NCI-H1048 (cell line): ENCODE data around the gene ARRDC2.
"Not testable (repeated sequence)": the region's sequence is repeated elsewhere in the genome, so short reads cannot be mapped to it uniquely, and the experiment has no call there.

Experiments
- DNase-seq: peaks from one replicate; lab custom pipeline; 2025; lab: John Stamatoyannopoulos, UW

ARRDC2 gene

DNA sequence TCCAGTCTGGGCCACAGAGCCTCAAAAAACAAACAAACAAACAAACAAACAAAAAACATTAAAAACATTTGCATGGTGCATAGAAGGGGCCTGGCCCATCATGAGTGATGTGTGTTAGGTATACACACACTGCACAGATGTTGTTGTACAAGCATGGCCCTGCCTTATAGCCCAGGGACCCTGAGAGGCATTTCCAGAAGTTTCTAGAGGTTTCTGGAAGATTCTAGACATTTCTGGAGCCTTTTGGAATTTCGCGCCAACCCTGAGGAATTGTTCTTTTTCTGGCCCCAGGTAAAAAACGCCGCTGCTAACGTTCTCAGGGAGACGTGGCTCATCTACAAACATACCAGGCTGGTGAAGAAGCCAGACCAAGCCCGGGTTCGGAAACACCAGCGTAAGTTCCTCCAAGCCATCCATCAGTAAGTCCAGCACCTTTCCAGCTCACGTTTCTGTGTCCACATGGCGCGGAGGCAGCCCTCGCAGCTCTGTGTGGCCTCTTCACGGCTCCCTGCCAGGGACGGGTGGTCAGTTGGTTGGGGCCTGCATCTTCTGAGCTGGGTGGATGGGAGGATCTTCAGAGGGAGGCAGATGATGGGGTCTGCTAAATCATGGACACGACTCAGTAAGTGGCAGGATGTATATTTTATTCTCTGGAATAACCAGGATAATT, 18.4 kb upstream of the ARRDC2 start:
- no peak for DNase-seq

DNA sequence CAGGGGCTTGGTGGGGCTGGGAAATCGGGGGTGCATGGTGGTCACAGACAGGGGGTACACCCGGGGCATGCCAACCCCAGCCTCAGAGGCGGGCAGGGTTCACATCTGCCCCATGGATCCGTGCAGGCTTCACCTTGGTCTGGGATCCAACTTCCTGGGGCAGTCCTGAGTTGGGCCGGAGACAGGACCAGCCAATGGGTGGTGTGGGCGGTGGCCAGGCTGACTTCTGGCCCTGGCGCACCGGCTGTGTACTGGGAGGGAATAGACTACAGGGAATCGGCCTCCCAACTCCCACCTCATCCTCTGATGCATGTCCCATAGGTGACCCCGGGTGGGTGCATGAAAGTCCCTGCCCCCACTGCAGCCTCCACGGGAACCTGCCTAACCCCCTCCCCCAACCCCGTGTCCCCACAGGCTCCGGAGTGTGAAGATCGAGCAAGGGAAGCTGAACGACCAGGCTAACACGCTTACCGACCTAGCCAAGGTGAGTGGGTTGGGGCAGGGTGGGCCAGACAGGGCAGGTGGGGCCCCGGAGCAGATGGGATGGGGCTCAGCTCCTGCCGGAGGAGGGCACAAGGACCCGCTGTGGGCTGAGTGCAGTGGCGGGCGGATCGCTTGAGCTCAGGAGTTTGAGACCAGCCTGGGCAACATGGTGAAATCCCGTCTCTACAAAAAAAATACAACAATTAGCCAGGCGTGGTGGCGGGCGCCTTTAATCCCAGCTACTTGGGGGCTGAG, 14.7 kb upstream of the ARRDC2 start:
- DNase-seq: no peak

DNA sequence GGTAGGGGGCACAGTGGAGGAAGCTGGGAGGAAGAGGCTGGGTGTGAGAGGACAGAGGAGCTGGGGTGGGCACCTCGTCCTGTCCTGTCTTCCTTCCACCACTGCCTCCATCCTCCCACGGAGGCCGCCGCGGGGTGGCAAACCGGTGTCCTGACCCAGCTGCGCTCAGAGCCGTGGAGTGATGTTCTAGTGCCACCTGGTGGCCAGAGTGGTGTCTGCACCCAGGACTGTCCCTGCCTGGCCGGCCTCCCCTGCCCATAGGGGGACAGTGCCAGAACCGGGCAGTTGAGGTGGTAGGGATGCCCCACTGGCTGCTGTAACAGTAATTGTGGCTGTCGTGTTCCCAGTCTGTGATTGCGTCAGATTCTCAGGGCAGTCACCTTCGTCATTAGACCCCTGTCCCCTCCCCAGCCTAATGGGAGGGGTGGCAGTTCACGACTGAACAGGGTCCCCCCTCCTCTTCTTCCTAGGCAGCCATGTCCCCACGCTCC, 11.1 kb upstream of the ARRDC2 start:
- DNase-seq: peak; percentile 59

DNA sequence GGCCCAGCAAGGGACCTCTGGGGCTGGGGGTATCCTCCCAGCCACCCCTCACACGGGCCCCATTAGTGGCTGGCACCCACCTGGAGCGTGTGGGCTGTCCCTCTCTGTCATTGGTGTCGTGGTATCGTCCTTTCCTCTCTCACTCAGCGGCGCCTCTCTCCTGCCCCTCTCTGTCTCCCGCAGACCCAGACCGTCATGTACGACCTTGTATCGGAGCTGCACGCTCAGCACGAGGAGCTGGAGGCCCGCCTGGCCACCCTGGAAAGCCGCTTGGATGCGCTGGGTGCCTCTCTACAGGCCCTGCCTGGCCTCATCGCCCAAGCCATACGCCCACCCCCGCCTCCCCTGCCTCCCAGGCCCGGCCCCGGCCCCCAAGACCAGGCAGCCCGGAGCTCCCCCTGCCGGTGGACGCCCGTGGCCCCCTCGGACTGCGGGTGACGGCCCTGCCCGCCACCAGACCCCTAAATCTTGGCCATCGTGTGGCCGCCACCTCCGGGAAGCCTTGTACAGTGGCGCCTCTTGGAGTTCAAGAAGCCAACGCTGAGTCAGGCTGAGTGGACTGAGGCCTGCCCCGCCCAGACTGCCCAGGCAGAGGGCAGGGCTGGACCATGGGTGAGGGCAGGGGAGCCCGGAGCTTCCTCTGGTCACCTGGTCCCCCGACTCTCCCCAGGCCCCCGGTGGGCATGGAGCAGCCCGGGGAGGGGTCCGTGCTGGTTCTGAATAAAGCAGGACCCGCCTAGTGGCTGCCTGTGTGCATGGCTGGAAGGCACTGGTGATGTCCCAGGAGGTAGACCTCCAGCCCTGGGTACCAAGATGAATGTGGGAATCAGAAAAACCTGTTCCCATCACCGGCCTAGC, 9.8 kb upstream of the ARRDC2 start:
- DNase-seq: no peak

DNA sequence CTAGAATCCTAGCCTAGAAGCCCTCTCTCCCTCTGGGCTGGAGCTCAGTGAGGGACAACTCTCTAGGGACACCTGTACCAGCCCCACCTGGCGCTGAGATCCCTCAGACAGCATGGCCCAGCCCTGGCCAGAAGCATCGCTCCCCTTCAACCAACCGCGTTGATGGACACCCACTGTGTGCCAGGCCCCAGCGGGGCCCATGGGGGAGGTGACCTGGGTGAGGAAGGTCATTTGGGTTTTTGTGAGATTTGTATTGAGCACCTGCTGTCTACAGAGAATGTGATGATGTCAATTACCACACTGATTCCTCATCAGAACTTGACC, 9.2 kb upstream of the ARRDC2 start:
- no peak for DNase-seq

DNA sequence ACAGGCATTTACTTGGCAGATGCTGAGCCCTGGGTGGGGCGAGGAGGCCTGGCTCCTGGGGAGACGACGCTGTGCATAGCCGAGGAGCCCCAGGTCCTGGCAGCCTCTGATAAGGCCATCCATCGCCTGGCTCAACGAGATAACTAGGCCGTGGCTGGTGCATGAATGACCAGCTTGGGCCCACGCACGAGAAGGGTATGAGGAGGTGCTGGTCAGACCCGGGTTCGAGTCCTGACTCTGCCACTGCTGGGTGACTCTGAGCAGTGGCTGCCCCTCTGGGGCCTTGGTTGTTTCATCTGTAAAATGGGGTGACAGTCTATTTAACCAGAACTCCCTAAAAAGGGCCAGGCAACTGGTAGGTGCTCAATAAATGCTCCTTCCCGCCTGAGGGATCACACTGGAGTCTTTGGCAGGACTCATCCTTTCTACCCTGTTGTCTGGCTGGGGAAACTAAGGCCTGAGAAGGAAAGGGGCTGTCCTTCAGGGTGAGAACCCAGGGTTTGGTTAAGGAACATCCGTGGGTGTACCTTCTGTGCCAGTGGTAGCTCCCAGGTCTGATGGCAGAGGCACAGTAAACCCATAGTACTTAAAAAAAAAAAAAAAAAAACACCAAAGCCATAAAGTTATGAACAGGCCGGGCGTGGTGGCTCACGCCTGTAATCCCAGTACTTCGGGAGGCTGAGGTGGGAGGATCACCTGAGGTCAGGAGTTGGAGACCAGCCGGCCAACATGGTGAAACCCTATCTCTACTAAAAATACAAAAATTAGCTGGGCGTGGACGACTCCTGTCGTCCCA, 8.1 kb upstream of the ARRDC2 start:
- no peak for DNase-seq

DNA sequence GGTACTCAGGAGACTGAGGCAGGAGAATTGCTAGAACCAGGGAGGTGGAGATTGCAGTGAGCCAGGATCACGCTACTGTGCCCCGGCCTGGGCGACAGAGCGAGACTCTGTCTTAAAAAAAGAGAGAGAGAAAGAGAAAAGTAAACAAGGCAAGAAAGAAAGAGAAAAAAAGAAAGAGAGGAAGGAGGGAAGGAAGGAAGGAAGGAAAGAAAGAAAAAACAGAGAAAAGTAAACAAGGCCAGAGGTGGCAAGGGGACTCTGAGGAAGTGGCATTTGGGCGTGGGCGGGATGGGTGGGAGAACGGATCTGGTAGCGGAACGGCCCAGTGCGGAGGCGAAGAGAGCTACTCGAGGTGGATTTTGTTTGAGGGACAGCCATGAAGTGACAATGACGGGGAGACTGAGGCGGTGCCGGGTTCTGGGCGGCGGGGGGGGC, 7.5 kb upstream of the ARRDC2 start:
- DNase-seq: no peak

DNA sequence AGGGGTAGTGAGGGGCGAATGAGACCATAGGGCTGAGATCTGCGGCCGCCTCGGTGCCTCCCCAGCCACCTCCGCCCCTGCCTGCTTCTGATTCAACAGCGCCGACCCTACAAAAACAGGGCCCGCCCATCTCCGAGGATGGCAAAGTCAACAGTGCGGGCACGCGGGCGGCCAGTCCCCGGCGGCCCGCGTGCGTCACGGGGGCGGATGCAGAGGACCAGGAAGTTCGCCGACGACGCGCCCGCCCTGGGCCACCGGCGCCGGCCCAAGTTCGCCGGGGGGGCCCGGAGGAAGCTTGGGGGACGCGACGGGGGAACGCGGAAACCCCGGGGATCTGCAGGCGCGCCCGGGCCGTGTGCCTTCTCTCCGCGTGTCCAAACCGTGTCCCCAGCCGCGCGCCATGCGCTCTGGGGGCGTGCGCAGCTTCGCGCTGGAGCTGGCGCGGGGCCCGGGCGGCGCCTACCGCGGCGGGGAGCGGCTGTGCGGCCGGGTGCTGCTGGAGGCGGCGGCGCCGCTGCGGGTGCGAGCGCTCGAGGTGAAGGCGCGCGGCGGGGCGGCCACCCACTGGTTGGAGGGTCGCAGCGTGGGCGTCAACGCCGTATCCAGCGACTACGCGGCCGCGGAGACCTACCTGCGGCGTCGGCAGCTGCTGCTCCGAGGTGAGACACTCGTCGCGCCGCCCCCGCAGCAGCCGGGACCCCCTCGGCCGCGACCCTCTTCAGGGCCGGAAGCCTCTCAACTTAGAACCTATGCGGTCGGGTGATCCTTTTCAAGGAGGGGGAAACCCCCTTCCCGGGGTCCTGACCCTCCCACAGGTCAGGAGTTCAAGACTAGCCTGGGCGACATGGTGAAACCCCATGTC, 6.8 kb upstream of the ARRDC2 start:
- DNase-seq: peak; percentile 36

DNA sequence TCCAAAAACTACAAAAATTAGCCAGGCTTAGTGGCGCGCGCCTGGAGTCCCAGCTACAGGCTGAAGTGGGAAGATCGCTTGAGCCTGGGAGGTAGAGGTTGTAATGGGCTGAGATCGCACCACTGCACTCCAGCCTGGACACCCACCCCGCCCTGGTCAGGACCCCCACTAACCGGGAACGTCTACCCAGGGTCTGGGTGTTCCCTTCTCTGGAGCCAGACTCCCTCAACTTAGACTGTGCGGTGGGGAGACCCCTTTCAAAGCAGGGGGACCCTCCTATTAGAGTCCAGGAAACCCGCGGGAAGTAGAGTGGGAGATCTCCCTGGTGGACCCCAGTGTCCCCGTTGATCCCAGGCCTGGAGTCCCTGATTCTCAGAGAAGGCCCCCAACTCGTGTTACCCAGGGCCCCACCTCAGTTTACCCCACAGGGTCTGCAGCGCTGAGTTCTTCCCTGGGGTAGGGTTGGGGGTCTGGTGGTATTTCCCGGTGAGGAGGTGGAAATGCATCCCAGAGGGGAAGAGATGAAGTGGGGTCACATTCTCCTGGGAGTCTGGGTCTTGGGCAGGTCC, 6.1 kb upstream of the ARRDC2 start:
- DNase-seq: no peak

DNA sequence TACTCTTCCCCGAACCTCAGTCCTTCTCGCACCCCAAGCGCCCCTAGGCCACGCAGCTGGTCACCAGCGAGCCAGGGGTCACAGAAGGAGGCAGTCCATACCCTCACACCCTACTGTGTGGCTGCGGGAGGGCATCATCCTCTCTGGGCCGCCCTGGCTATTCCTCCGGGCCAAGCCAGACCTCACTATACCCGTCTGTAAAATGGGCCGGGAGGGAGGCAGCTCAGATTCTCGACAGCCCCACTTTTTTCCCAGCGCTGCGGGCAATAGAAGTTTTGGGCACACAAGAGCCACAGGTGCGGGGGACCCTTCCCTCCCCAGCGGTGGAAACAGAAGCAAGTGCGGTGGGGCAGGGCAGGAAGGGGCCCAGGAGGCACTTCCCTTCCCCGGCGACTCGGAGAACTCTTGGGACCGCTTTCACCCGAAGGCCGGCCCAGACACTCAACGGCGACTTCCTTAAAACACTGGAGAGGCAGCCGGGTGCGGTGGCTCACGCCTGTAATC, 5.6 kb upstream of the ARRDC2 start:
- no peak for DNase-seq

DNA sequence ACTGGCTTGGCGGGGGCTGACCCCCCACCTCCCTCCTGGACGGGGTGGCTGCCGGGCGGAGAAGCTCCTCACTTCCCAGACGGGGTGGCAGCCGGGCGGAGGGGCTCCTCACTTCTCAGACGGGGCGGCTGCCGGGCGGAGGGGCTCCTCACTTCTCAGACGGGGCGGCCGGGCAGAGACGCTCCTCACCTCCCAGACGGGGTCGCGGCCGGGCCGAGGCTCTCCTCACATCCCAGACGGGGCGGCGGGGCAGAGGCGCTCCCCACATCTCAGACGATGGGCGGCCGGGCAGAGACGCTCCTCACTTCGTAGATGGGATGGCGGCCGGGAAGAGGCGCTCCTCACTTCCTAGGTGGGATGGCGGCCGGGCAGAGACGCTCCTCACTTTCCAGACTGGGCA, 2.2 kb upstream of the ARRDC2 start:
- DNase-seq: not testable (repeated sequence)

DNA sequence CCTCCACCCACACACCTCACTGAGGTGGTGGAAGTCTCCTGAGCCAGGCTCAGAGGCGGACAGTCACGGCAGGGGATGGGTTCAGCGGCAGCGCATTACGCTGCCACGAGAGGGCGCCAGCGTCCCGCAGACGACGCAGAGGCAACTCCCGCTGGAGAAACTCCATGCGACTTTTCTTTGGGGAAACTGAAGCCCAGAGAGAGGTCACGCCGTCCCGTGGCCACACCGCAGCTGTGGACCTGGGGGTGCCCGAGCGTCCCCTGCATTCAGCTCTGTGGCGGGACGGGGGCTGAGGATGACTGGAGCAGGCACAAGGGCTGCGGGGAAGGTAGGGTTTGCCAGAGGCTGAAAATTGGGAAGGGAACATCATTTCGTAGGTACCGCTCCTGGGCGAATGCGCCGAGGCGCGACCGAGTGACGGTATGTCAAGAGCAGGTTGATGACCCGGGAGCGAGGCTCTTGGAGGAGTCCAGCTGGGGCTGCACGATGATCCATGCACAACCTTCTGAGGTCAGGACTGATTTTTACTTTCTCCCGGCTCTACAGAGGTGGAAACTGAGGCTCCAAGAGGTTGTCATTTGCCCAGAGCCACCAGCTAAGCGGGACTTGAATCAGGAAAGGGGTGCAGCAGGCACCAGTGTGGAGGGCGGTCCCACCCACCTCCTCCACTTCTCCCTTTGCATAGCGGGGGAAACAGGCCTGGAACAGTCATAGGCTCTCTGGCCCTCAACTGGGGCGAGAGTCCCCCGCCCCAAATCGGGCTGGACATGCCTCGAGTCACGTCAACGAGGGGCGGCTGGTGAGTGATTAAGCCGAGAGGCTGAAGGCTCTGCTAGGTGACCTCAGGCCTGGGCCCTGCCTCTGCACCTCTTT, 690 bp upstream of the ARRDC2 start:
- peak; percentile 51 for DNase-seq

DNA sequence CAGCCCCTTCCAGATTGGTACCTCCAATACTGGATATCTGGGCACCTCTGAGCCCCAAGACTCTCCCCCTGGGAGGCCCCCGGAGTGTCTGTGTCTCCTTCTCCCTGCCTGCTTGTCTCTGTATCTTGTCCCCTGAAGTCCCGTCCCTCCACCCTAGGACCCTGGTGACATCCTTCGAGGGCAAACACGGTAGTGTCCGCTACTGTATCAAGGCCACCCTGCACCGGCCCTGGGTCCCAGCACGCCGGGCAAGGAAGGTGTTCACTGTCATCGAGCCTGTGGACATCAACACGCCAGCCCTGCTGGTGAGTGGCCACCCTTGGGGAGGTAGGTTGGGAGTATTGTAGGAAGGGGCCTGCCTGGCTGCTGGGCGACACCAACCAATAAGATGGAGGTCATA, 844 bp downstream of the ARRDC2 start:
- DNase-seq: no peak

DNA sequence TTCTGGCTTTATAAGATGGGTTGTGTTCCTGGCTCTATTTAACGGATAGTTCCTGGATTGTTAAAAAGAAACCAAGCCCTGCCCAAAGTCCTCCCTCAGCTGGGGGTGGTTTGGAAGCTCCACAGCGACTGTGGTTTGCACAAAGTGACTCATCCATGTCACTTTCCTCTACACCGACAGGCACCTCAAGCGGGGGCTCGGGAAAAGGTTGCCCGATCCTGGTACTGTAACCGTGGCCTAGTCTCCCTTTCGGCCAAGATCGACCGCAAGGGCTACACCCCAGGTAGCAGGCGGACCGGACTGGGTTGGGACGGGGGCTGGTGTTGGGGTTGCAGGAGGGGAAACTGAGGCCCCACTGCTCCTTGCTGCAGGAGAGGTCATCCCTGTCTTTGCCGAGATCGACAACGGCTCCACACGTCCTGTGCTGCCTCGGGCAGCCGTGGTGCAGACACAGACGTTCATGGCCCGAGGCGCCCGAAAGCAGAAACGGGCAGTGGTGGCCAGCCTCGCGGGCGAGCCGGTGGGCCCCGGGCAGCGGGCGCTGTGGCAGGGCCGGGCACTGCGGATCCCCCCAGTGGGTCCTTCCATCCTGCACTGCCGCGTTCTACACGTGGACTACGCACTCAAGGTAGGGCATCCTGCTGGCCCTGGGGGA, 1.6 kb downstream of the ARRDC2 start:
- no peak for DNase-seq

DNA sequence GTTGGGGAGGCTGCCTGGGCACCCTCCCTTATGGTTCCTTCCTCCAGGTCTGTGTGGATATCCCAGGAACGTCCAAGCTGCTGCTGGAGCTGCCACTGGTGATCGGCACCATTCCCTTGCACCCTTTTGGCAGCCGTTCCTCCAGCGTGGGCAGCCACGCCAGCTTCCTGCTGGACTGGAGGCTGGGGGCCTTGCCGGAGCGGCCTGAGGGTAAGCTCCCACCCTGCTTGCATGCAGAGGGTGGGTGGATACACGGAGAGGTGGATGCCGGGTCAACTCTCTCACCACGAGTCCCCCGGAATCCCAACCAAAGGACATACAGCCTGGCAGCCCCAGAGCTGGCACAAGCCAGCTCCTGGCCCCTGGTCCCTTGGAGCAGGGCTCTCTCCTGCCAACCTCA, 2.2 kb downstream of the ARRDC2 start:
- DNase-seq: no peak

DNA sequence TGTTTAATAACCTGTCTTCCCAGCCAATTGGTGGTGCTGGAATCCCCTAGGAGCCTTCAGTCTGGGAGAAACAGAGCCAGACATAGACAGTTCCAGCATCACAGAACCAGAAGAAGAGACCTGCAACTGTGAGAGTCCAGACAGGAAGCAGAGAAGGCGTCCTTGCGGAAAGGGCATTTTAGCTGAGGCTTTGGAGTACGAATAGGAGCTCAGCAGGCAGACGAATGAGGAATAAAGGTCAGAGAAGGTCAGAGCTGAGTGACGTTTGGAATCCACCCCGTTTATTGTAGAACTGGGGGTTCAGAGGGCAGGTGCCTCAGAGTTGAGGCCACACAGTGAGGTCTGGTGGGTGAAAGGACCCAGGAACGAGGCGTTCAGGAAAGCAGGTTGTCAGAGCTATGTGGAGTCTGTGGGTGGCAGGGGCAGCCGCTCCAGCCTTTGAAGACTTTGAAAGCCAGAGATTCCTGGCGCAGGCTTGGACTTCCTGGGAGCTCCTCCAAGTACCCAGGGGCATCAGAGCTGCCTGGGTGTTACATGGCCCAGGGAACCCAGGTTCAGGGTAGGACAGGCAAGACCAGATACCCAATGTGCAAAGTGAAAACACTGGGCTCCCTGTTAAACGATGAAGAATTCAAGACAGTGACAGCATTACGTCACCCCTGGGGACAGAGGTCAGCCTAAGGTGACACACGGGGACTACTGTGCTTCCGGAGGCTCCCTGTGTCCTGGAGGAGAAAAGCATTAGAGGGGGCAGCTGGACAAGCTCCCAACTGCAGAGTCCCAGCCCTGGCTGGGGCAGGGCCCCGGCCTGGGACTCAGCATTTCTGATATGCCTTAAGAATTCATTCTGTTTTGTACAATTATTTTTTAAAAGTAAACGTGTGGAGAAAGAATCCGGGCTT, 5.5 kb downstream of the ARRDC2 start:
- DNase-seq: no peak

DNA sequence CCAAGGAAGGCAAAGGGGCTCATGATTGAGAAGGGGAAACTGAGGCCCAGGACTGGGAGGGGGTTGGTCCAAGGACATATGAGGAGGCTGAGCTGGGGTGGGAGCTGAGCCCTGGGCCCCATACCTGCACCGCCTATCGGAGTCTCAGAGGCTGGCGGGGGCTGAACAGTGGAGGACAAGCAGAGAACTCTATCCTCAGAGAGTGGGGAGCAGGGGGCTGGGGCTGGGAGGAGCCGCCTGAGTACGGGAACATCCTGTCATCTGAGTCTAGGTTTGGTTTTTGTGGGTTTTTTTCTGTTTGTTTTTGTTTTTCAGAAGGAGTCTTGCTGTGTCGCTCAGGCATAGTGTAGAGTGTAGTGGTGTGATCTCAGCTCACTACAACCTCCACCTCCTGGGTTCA, 6.2 kb downstream of the ARRDC2 start:
- DNase-seq: no peak
